H1 (cell line): ENCODE results near the gene ADARB2. TPM values are rescaled to one million over a fixed set of nuclear protein-coding genes. Genes with fewer than 3 reads are reported as not detected.
A peak's percentile ranks its signal among the peaks of the same experiment; 100 is the strongest.

ENCODE experiments used
- CTCF ChIA-PET: fragments of 300-600 bp; sonication (Branson Sonifier 250); formaldehyde crosslinking; loops from one replicate; lab custom pipeline; 2021; ENCODE audit not compliant: partially characterized antibody; lab: Charles Lee
- POLR2A ChIA-PET: fragments of 300-600 bp; sonication (Branson Sonifier 250); formaldehyde crosslinking; loops from one replicate; lab custom pipeline; 2021; ENCODE audit warnings: inconsistent platforms; ENCODE audit not compliant: partially characterized antibody; lab: Charles Lee
- DNase-seq, 2 experiments: peaks; one replicate each; pipeline versions ENCODE4 v3.0.0 to v3.0.0-alpha.2; 2010 to 2022; ENCODE audit warnings: low spot score in 2 of 2, low read depth in 1 of 2, mixed read lengths in 1 of 2
- FAIRE-seq: peaks from 2 replicates; lab custom pipeline; 2011; peaks lifted over from hg19 to GRCh38; lab: Jason Lieb, UNC
- H2AFZ ChIP-seq: 2 replicates; pipeline ENCODE4 v1.8.1; 2012; ENCODE audit warnings: low read length, inconsistent platforms
- H2AK5ac ChIP-seq: 2 replicates; pipeline ENCODE4 v1.6.1; 2013; ENCODE audit warnings: low read depth, low read length
- H2BK120ac ChIP-seq: replicated peaks from 2 replicates; pipeline ENCODE3; 2013; ENCODE audit warnings: low read depth, low read length, inconsistent platforms
- H2BK12ac ChIP-seq: 2 replicates; pipeline ENCODE4 v1.6.1; 2013; ENCODE audit warnings: low read depth, low read length
- H2BK15ac ChIP-seq: 2 replicates; pipeline ENCODE4 v1.6.1; 2013; ENCODE audit warnings: low read length
- H2BK20ac ChIP-seq: 2 replicates; pipeline ENCODE4 v1.6.1; 2013; ENCODE audit warnings: low read length
- H2BK5ac ChIP-seq: 2 replicates; pipeline ENCODE4 v1.6.1; 2013; ENCODE audit warnings: low read depth, low read length
- H3K14ac ChIP-seq: 2 replicates; pipeline ENCODE4 v1.6.1; 2013; ENCODE audit warnings: inconsistent platforms; ENCODE audit not compliant: insufficient read length
- H3K18ac ChIP-seq: 2 replicates; pipeline ENCODE4 v1.6.1; 2013; ENCODE audit warnings: low read length; ENCODE audit errors: extremely low read depth
- H3K23ac ChIP-seq: 2 replicates; pipeline ENCODE4 v1.6.1; 2013; ENCODE audit warnings: inconsistent platforms; ENCODE audit not compliant: insufficient read length
- H3K23me2 ChIP-seq: 2 replicates; pipeline ENCODE4 v1.6.1; 2013; ENCODE audit warnings: low read depth, low read length
- H3K27ac ChIP-seq: 2 replicates; pipeline ENCODE4 v1.6.1; 2011; ENCODE audit warnings: low read depth, low read length, inconsistent platforms
- H3K27me3 ChIP-seq, 4 experiments: replicated peaks in 1 of 4; 1 replicate in 1 of 4; 2 replicates in 3 of 4; pipeline versions ENCODE4 v1.6.1 to v1.8.1; 2011 to 2013; ENCODE audit warnings: low read length in 3 of 4, mild to moderate bottlenecking in 3 of 4, inconsistent platforms in 2 of 4, mixed read lengths in 2 of 4, moderate library complexity in 1 of 4; ENCODE audit not compliant: control insufficient read depth in 3 of 4, insufficient read depth in 3 of 4; ENCODE audit errors: extremely low read depth in 1 of 4
- H3K36me3 ChIP-seq, 4 experiments: 2 replicates each; pipeline versions ENCODE4 v1.6.1 to v1.8.1; 2011 to 2013; ENCODE audit warnings: mild to moderate bottlenecking in 4 of 4, low read length in 3 of 4, moderate library complexity in 2 of 4, control low read depth in 1 of 4, inconsistent platforms in 1 of 4; ENCODE audit not compliant: insufficient read depth in 4 of 4, control insufficient read depth in 2 of 4
- H3K4ac ChIP-seq: replicated peaks from 2 replicates; pipeline ENCODE3; 2013; ENCODE audit warnings: low read length, low read depth, mixed read lengths, inconsistent platforms; ENCODE audit not compliant: insufficient read length
- H3K4me1 ChIP-seq, 4 experiments: replicated peaks in 1 of 4; 1 replicate in 1 of 4; 2 replicates in 3 of 4; pipeline versions ENCODE4 v1.6.1 to v1.8.1; 2011 to 2013; ENCODE audit warnings: low read length in 3 of 4, inconsistent platforms in 2 of 4, mixed read lengths in 1 of 4; ENCODE audit not compliant: insufficient read depth in 4 of 4, control insufficient read depth in 3 of 4
- H3K4me2 ChIP-seq, 2 experiments: 2 replicates each; pipeline versions ENCODE4 v1.6.1 to v1.8.1; 2011 to 2013; ENCODE audit warnings: low read depth in 2 of 2, low read length in 2 of 2, control low read depth in 1 of 2, inconsistent platforms in 1 of 2, mild to moderate bottlenecking in 1 of 2; ENCODE audit not compliant: insufficient read depth in 1 of 2
- H3K4me3 ChIP-seq, 4 experiments: fragments of 200-600, 300-600 bp in 1 of 4; sonication (generic), shearing (Covaris generic), sonication (Bioruptor Twin) in 1 of 4; 2 replicates each; pipeline versions ENCODE4 v1.5.1 to v1.8.1; 2011 to 2016; ENCODE audit warnings: low read length in 4 of 4, low read depth in 3 of 4, control low read depth in 2 of 4, inconsistent platforms in 2 of 4, mild to moderate bottlenecking in 2 of 4, mixed read lengths in 1 of 4, moderate library complexity in 1 of 4; ENCODE audit not compliant: insufficient read depth in 2 of 4; ENCODE audit errors: extremely low read depth in 1 of 4
- H3K56ac ChIP-seq: replicated peaks from 2 replicates; pipeline ENCODE3; 2013; ENCODE audit warnings: low read depth, mild to moderate bottlenecking, mixed read lengths, low read length, inconsistent platforms; ENCODE audit not compliant: insufficient read length
- H3K79me1 ChIP-seq: 2 replicates; pipeline ENCODE4 v1.6.1; 2013; ENCODE audit warnings: low read depth, low read length, control low read depth
- H3K79me2 ChIP-seq, 2 experiments: 2 replicates each; pipeline versions ENCODE4 v1.6.1 to v1.8.1; 2012 to 2013; ENCODE audit warnings: low read length in 2 of 2, mild to moderate bottlenecking in 2 of 2, inconsistent platforms in 1 of 2; ENCODE audit not compliant: insufficient read depth in 2 of 2, control insufficient read depth in 1 of 2
- H3K9ac ChIP-seq, 4 experiments: replicated peaks in 1 of 4; 1 replicate in 1 of 4; 2 replicates in 3 of 4; pipeline versions ENCODE4 v1.6.1 to v1.8.1; 2011 to 2013; ENCODE audit warnings: low read depth in 3 of 4, low read length in 3 of 4, control low read depth in 2 of 4, mild to moderate bottlenecking in 2 of 4, moderate library complexity in 2 of 4, inconsistent platforms in 1 of 4; ENCODE audit errors: extremely low read depth in 1 of 4
- H3K9me3 ChIP-seq, 2 experiments: 2 replicates each; pipeline versions ENCODE4 v1.6.1 to v1.8.1; 2012 to 2013; ENCODE audit warnings: mild to moderate bottlenecking in 2 of 2, moderate library complexity in 2 of 2, control low read depth in 1 of 2, inconsistent platforms in 1 of 2, low read depth in 1 of 2, low read length in 1 of 2, mixed read lengths in 1 of 2; ENCODE audit not compliant: insufficient read depth in 2 of 2
- H4K20me1 ChIP-seq, 2 experiments: replicated peaks in 1 of 2; 2 replicates each; pipeline versions ENCODE3 to v1.8.1; 2011 to 2013; ENCODE audit warnings: inconsistent platforms in 2 of 2, low read length in 2 of 2, mild to moderate bottlenecking in 1 of 2; ENCODE audit not compliant: insufficient read depth in 2 of 2, control insufficient read depth in 1 of 2
- H4K5ac ChIP-seq: 2 replicates; pipeline ENCODE4 v1.6.1; 2013; ENCODE audit warnings: low read length, low read depth, mixed read lengths, inconsistent platforms; ENCODE audit not compliant: insufficient read length
- H4K8ac ChIP-seq: 2 replicates; pipeline ENCODE4 v1.8.0; 2013; ENCODE audit warnings: mild to moderate bottlenecking, moderate library complexity, low read length, inconsistent platforms; ENCODE audit not compliant: insufficient read depth; ENCODE audit errors: extremely low read depth
- H4K91ac ChIP-seq: replicated peaks from 2 replicates; pipeline ENCODE3; 2013; ENCODE audit warnings: low read length, mixed read lengths, inconsistent platforms; ENCODE audit not compliant: insufficient read length
- ATF3 ChIP-seq: IDR thresholded peaks from 2 replicates; pipeline ENCODE4 v1.6.1; 2011; ENCODE audit warnings: low read depth, mild to moderate bottlenecking, low read length; ENCODE audit not compliant: insufficient read depth
- HDAC2 ChIP-seq, 2 experiments: fragments of 300-600 bp in 1 of 2; sonication (generic) in 1 of 2; IDR thresholded peaks; 2 replicates each; pipeline ENCODE4 v1.6.1; 2011 to 2012; ENCODE audit warnings: low read depth in 2 of 2, low read length in 2 of 2, mild to moderate bottlenecking in 2 of 2, moderate library complexity in 2 of 2, borderline replicate concordance in 1 of 2, inconsistent platforms in 1 of 2
- HDAC6 ChIP-seq: IDR thresholded peaks from one replicate; pipeline ENCODE4 v1.7.1; 2012; ENCODE audit warnings: low read depth, mild to moderate bottlenecking, inconsistent platforms, low read length, moderate library complexity
- SIRT6 ChIP-seq: IDR thresholded peaks from one replicate; pipeline ENCODE4 v1.7.1; 2012; ENCODE audit warnings: low read length, inconsistent platforms
- WGBS, 2 experiments: shearing (Covaris generic) in 1 of 2; methylation state at CpG; one replicate each; pipeline versions ENCODE4 v1.1.6 to v1.1.7; 2013 to 2015; ENCODE audit warnings: low lambda C conversion rate in 2 of 2, mixed read lengths in 2 of 2, inconsistent platforms in 1 of 2, low coverage in 1 of 2, missing lambda C conversion rate in 1 of 2; ENCODE audit not compliant: insufficient replicate concordance in 2 of 2, insufficient coverage in 1 of 2, insufficient read length in 1 of 2; ENCODE audit errors: extremely low coverage in 1 of 2, missing lambda C conversion rate in 1 of 2; 5-methylcytosine and 5-hydroxymethylcytosine counted together
- polyA plus RNA-seq, 7 experiments: library from polyadenylated mRNA; depleted of rRNA in 3 of 7; stranded (reverse) in 5 of 7; unstranded in 2 of 7; fragments of >200 nt in 5 of 7; fragments of 200-250 nt in 2 of 7; gene quantifications; 1 replicate in 5 of 7; 2 replicates in 1 of 7; 4 replicates in 1 of 7; pipeline versions ENCODE4 v1.2.1 to v1.2.3, GENCODE V29; 2011 to 2013; ENCODE audit warnings: missing spikeins in 2 of 7, mixed read lengths in 2 of 7
- total RNA-seq: library from RNA; stranded (reverse); fragmentation: NEBNext Ultra II Directional; extraction: Animal tissue kit (Norgen Biotek cat#: 25700); gene quantifications from 2 replicates; pipeline ENCODE4 v1.2.1, GENCODE V29; 2021

ADARB2 gene
- total and polyA plus RNA-seq, 2 of the 8 experiments (the other 6 are each of a cell fraction or from before 2014, with no cell fraction given): 2.2 to 2.8 TPM

GRCh38 chr10:1163204-1163660 lies 574.1 kb downstream of the ADARB2 start:
- DNase-seq (no peak), FAIRE-seq (no peak)
- no peak overlapping the region for H2AK5ac ChIP-seq
- no peak overlapping the region for H3K27ac ChIP-seq
- H4K5ac ChIP-seq: no peak overlapping the region
- H3K14ac ChIP-seq: no peak overlapping the region
- H3K23me2 ChIP-seq: no peaks in the 10 kb centered on the region
- no peaks in the 10 kb centered on the region; a peak in 1 of 7 replicates for H3K4me1 ChIP-seq
- H3K36me3 ChIP-seq: no peaks in the 10 kb centered on the region
- 94% methylated on average over 28 of the region's 29 CpGs; no CpG with 5 or more reads in 1 of the 2 experiments for WGBS, 2 experiments
- no peak overlapping the region for H3K4me2 ChIP-seq
- no peaks in the 10 kb centered on the region for H4K20me1 ChIP-seq
- peak overlapping the region; percentile 32 for H4K91ac ChIP-seq
- H3K9ac ChIP-seq: no peak overlapping the region
- H2BK20ac ChIP-seq: 0 out of 2 replicates have a peak overlapping the region, but pooled peaks have one; percentile 21
- no peaks in the 10 kb centered on the region for H3K9me3 ChIP-seq
- H3K27me3 ChIP-seq: peaks cover 0 to 2% (median 0%) of the 10 kb centered on the region in 4 experiments; a peak in 2 of 7 replicates
- no peak overlapping the region for H2BK5ac ChIP-seq
- no peak overlapping the region for H2AFZ ChIP-seq
- no peak overlapping the region for H4K8ac ChIP-seq
- H2BK120ac ChIP-seq: no peak overlapping the region
- no peak overlapping the region for H3K4ac ChIP-seq
- H3K18ac ChIP-seq: no peak overlapping the region
- H2BK12ac ChIP-seq: no peak overlapping the region
- H3K4me3 ChIP-seq: no peak overlapping the region
- no peak overlapping the region for H3K56ac ChIP-seq
- no peak overlapping the region for H2BK15ac ChIP-seq
- H3K79me2 ChIP-seq: no peaks in the 10 kb centered on the region
- H3K79me1 ChIP-seq: no peaks in the 10 kb centered on the region
- POLR2A ChIA-PET: interaction anchor here (0.7 kb wide), 1 partner anchor 34 kb away, joined by 3 read pairs; no protein-coding TSS in a partner anchor
- CTCF ChIA-PET: interaction anchor here (0.9 to 1.8 kb wide), 4 partner anchors 18 to 49 kb away, joined by 3 to 5 read pairs (median 4); no protein-coding TSS in a partner anchor
- no peak for TF ChIP-seq HDAC2 (IDR thresholded peaks at IDR 0.05; ENCODE audit: borderline replicate concordance in 1 of 2, low read depth in 2 of 2, low read length in 2 of 2)
- TF ChIP-seq ATF3: no peak
- no peak for TF ChIP-seq SIRT6
- no peak for TF ChIP-seq HDAC6
- no peak overlapping the region for H3K23ac ChIP-seq
